GM10847 (cell line): Measurements from ENCODE around the gene TBCE.

Source experiments
- POLR2A ChIP-seq: IDR thresholded peaks from 2 replicates; pipeline ENCODE4 v1.6.1; 2011; ENCODE audit not compliant: insufficient read length; ENCODE audit errors: extremely low read depth

The TBCE gene

DNA sequence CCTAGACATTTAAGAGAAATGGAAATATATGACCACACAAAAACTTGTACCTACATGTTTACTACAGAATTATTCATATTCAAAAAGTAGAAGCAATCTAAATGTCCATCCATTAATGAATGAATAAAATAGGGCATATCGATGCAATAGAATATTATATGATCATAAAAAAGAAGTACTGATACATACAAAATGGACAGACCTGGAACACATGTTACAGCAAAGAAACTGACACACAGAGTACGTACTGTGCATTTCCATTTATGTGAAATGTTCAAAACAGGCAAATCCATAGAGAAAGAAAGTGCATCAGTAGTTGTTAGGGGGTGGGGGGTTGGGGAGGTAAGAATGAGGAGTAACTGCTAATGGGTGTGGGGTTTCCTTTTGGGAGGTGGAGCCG lies 97.8 kb downstream of the TBCE start:
- TF ChIP-seq POLR2A = no peak

DNA sequence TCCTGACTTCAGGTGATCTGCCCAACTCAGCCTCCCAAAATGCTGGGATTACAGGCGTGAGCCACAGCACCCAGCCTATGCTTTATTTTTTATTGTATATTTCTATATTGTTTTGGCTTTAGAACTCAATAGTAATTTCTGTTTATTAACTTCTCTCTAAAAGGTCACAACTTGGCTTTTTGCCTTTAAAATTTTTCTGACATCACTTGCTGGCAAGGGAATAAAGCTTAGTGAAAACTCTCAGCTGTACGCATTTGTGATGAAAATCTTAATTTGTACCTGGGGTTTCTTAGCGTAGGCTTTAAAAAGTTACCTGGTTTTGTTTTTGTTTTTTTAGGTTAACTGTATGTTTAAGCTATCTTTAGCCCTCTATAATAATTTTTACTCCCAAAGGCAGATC lies 100.8 kb downstream of the TBCE start:
- no peak for TF ChIP-seq POLR2A

DNA sequence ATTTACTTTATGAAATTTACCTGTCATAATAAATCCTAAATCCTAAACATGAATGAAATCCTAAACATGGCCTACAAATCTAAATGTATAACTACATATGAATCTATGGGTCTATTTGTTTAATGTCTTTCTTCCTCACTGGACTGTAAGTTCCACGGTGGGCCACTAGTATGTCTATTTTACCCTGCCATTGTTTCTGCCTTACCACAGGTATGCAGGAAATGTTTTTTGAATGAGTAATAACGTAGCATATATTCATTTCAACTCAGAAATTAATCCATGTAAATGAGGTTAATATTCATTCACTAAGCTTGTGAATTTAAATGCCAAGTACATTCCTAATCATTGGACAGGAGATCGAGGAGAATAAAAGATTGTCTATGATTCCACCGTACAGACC lies 101.7 kb downstream of the TBCE start:
- no peak for TF ChIP-seq POLR2A

DNA sequence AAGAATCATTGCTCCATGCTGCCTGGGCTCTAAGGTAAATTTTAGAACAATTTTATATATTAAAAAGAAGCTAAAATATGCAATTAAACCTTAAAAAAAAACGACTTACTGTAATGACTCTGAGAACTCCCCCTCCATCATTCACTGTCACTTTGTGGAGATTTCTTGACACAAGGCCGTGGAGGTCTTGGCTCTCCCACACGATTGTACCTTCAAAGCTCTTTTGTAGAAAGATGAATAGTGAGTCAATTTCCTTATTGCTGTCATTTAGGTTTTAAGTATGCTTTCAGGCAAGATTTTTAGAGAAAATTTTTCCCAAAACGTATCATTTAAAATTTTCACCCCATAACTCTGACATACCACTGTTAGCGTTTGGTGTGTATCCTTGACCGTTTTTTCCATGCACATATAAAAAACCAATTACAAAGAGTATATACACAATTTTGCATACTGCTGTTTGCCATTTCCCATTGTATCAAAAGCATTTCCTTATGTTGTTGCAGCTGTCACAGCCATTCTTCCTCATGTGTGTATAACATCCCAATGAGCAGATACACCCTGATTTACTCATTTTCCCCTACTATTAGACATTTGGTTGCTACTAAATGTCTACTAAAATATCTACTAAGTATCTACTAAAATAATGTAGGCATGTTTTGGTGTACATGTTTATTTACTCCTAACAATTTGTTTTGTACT lies 103.7 kb downstream of the TBCE start:
- no peak for TF ChIP-seq POLR2A

DNA sequence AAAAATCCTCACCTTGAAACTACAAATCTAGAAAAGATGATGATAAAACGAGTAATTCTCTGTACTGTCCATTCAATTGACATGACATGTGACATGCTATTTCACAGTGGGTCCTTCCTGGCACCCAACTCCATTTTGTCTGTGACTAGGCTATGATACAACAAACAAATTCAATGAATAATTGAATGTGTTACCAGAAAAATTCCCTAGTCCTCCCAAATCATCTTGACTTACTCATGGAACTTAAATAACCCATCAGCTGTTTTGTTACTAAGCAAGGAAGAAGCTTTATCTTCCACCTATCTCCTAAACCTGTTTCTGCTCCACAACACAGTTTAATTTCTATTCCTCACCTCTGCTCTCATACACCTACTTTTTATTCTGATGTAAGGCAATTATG lies 106.6 kb downstream of the TBCE start:
- no peak for TF ChIP-seq POLR2A

DNA sequence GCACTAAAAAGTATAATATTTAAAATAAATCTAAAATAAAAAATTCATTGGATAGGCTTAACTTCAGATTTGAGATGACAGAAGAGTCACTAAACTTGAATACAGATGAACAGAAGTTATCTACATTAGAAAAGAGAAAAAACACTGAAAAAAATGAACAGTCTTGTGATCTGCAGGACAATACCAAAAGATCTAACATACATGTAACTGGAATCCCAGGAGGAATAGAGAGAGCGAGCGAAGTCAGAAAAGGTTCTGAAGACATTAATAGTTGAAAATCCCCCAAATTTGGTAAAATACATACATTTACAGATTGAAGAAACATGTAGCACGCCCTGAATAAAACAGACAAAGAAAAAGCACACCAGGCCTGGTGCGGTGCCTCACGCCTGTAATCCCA lies 115.9 kb downstream of the TBCE start:
- TF ChIP-seq POLR2A = no peak

DNA sequence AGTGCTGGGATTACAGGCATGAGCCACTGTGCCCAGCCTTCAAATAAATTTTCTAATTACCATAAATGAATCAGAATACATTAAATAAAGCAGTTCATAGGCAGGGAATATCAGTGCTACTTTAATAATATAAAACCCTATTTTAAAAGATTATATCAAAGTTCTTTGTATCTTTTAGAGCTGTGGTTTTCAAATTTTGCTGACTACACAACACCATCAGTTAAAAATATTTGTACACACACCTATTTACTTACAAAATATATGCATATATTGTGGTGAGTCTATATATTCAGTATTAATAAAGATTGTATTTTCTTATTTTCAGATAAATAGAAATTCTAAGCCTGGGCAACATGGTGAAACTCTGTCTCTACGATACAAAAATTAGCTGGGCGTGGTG lies 118.3 kb downstream of the TBCE start:
- TF ChIP-seq POLR2A = no peak

DNA sequence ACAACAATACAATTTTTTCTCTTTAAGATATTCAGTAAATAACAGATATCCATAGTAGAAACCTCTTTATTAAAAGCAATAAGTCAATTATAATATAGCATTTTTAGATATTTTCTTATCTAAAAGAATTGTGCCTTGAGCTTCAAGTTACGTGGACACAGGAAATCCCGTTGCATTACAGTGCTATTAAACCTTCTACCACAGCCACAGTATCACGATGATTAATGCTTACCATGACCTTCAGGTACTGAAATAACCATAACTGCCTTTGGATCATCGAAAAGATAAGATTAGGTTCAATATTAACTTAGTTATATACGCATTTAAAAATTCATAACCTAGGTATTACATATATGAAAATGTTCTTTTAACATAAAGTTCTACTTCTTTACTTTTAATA lies 119.1 kb downstream of the TBCE start:
- TF ChIP-seq POLR2A = no peak

DNA sequence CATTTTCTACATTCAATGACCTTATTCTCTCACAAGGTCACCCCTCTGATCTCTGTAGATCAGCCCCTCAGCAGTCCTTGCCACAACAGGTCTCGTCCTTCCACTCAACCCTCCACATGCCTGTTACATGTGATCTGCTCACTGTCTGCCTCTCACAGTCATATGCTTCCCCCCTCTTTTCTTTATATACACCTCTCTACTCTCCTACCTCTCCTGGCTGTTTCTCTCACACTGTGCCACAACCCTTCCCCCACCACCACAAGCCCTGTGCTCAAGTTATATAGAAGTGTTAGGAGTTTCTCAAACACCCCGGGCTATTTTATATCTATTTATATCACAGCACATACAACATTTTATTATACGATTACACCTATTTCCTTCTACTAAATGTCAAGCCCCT lies 124.4 kb downstream of the TBCE start:
- no peak for TF ChIP-seq POLR2A

DNA sequence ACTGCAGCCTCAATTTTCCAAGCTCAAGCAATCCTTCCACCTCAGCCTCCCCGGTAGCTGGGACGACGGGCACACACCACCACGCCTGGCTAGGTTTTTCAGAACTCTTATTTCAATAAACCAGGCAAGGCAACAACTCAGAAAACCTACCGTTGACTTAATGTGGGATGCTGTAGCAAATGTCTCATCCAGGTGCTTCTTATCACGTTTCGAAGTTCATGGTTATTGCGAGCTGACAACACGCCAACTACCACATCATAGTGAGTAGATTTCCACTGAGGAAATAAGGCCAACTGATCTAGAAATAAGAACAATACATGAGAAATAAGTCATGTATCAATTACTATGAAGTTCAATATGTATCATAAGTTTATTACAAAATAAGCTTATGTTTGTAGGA lies 127.3 kb downstream of the TBCE start:
- no peak for TF ChIP-seq POLR2A

DNA sequence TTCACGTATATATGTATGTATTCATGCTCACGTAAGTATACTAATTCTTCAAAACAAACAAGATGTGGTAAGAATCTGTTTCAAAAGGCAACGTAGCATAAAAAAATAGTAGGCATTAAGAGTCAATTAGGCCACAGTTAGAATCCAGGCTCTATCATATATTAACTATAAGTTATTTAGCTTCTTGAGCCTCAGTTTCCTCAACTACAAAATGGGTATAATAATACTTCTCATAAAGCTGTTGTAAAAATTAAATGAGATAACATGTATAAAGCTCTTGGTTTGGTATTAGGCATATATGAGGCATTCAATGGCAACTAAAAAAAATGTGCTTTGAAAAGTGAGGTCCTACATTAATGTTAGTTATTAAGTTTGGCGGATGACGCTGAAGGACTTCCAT lies 127.8 kb downstream of the TBCE start:
- TF ChIP-seq POLR2A = no peak

DNA sequence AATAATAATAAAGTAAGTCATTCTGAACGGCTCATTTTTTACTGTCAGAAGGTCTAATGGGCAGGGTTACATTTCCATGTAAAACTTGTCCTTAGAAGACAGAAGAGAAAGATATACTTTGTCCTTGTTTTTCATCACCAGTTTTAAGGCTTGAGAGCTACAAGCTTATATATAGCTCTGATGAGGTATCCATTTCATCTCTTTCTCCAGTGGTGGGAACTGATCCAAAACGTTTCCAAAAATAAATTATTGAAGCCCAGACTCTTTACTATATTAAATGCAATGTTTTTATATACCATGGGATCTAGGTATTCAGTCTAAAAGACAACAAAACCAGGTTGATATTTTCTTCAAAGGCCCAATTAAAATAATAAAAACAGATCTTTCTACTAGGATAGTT lies 128.3 kb downstream of the TBCE start:
- TF ChIP-seq POLR2A = no peak

DNA sequence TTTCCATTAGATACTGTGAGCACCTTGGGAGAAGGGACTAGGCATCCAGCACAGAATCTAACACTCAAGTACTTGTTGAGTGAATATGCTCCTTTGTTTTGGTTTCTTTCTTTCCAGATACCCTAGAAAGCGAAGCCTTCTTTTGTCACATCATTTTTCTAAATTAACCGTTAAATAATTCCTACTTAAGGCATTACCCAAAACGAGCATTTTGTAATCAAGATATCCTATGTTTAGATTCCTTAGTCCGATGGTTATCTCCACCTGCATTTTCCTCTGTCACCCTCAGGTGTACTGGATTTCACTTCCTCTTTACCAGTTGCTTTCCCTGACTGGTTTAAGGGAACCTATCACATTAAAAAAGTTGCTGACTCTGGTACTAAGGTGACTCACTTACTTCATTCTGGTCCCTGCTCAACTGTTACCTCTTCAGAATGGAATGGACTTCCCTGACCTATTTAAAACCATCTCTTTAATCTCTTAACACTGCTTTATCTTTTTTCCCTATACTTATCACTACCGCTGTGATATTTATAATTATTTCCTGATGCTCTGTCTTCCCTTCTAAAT lies 133.8 kb downstream of the TBCE start:
- no peak for TF ChIP-seq POLR2A
